Measurements from ENCODE around the gene TNS4.

TNS4 gene

GRCh38 chr17:40516581-40517285 is 15.3 kb upstream of the TNS4 start:
- DNase-seq: peak; percentile 48

GRCh38 chr17:40515491-40516041 is 14.1 kb upstream of the TNS4 start:
- no peak for DNase-seq

GRCh38 chr17:40515011-40515410 is 13.6 kb upstream of the TNS4 start:
- no peak for DNase-seq

- DNase-seq: no peak
Observed at GRCh38 chr17:40514013-40514875, 12.8 kb upstream of the TNS4 start.

GRCh38 chr17:40511667-40512220 is 10.3 kb upstream of the TNS4 start:
- DNase-seq: no peak

- DNase-seq: no peak
Observed at GRCh38 chr17:40511136-40511535, 9.7 kb upstream of the TNS4 start.

GRCh38 chr17:40510328-40510648 is 8.9 kb upstream of the TNS4 start:
- no peak for DNase-seq

GRCh38 chr17:40509626-40510327 is 8.4 kb upstream of the TNS4 start:
- DNase-seq: no peak

- no peak for DNase-seq
Observed at GRCh38 chr17:40506786-40507185, 5.4 kb upstream of the TNS4 start.

- no peak for DNase-seq
Observed at GRCh38 chr17:40503154-40503553, 1.7 kb upstream of the TNS4 start.

- DNase-seq: no peak
Observed at GRCh38 chr17:40502716-40503115, 1.3 kb upstream of the TNS4 start.

- DNase-seq: no peak
Observed at GRCh38 chr17:40500709-40501108, 714 bp downstream of the TNS4 start.

GRCh38 chr17:40500190-40500589 is 1.2 kb downstream of the TNS4 start:
- no peak for DNase-seq

GRCh38 chr17:40499551-40500189 is 1.8 kb downstream of the TNS4 start:
- no peak for DNase-seq

- DNase-seq: no peak
Observed at GRCh38 chr17:40498281-40499084, 2.9 kb downstream of the TNS4 start.

- DNase-seq: no peak
Observed at GRCh38 chr17:40497695-40498094, 3.7 kb downstream of the TNS4 start.

- DNase-seq: no peak
Observed at GRCh38 chr17:40496634-40497420, 4.6 kb downstream of the TNS4 start.

- no peak for DNase-seq
Observed at GRCh38 chr17:40496170-40496569, 5.3 kb downstream of the TNS4 start.

GRCh38 chr17:40495140-40495539 is 6.3 kb downstream of the TNS4 start:
- no peak for DNase-seq

- no peak for DNase-seq
Observed at GRCh38 chr17:40493697-40494096, 7.7 kb downstream of the TNS4 start.

GRCh38 chr17:40491486-40491885 is 9.9 kb downstream of the TNS4 start:
- no peak for DNase-seq

Data from activated CD8-positive, alpha-beta memory T cell treated with anti-CD3 and anti-CD28 coated beads, Interleukin-2, amount 50 U/mL, for 4 hours (primary cell).